NOMO-1 treated with DMSO at 0.1 percent for 48 hours (cell line): Measurements from ENCODE around the gene ATP8B4.
A peak's percentile ranks its signal among the peaks of the same experiment; 100 is the strongest.

Experiments
- DNase-seq: peaks from one replicate; lab custom pipeline; 2025; ENCODE audit not compliant: unreplicated experiment; lab: John Stamatoyannopoulos, UW

ATP8B4 gene

GRCh38 chr15:50030456-50030855 is 88.6 kb downstream of the ATP8B4 start:
- DNase-seq, result no peak

GRCh38 chr15:50028326-50028725 is 90.7 kb downstream of the ATP8B4 start:
- no peak for DNase-seq

- no peak for DNase-seq
Measured at GRCh38 chr15:50024281-50024680, 94.8 kb downstream of the ATP8B4 start.

GRCh38 chr15:50018491-50018890 is 100.5 kb downstream of the ATP8B4 start:
- no peak for DNase-seq

GRCh38 chr15:50017522-50017921 is 101.5 kb downstream of the ATP8B4 start:
- DNase-seq, result no peak

GRCh38 chr15:50016951-50017350 is 102.1 kb downstream of the ATP8B4 start:
- DNase-seq, result no peak

- no peak for DNase-seq
Measured at GRCh38 chr15:50012790-50013189, 106.2 kb downstream of the ATP8B4 start.

- DNase-seq, result no peak
Measured at GRCh38 chr15:50009634-50010033, 109.4 kb downstream of the ATP8B4 start.

- DNase-seq, result no peak
Measured at GRCh38 chr15:50003786-50004334, 115.2 kb downstream of the ATP8B4 start.

GRCh38 chr15:49991587-49991986 is 127.4 kb downstream of the ATP8B4 start:
- DNase-seq, result no peak

GRCh38 chr15:49990835-49991545 is 128.0 kb downstream of the ATP8B4 start:
- no peak for DNase-seq

- peak; percentile 49 for DNase-seq
Measured at GRCh38 chr15:49989498-49989897, 129.5 kb downstream of the ATP8B4 start.

GRCh38 chr15:49988766-49989165 is 130.3 kb downstream of the ATP8B4 start:
- no peak for DNase-seq

- no peak for DNase-seq
Measured at GRCh38 chr15:49987896-49988295, 131.1 kb downstream of the ATP8B4 start.

- DNase-seq, result no peak
Measured at GRCh38 chr15:49987198-49987785, 131.7 kb downstream of the ATP8B4 start.

- no peak for DNase-seq
Measured at GRCh38 chr15:49986326-49986725, 132.7 kb downstream of the ATP8B4 start.

GRCh38 chr15:49985463-49985862 is 133.6 kb downstream of the ATP8B4 start:
- no peak for DNase-seq

GRCh38 chr15:49984436-49984835 is 134.6 kb downstream of the ATP8B4 start:
- no peak for DNase-seq

- no peak for DNase-seq
Measured at GRCh38 chr15:49982584-49982983, 136.4 kb downstream of the ATP8B4 start.

GRCh38 chr15:49979705-49980382 is 139.2 kb downstream of the ATP8B4 start:
- DNase-seq, result no peak

- no peak for DNase-seq
Measured at GRCh38 chr15:49978121-49978520, 140.9 kb downstream of the ATP8B4 start.

GRCh38 chr15:49977306-49977705 is 141.7 kb downstream of the ATP8B4 start:
- no peak for DNase-seq
